Activated T-helper 1 cell treated with anti-CD3 and anti-CD28 coated beads, Interleukin-2, amount 50 U/mL, for 16 hours (primary cell): Measurements from ENCODE around the gene HTRA3.

Experiments used
- DNase-seq, 2 donors: peaks; one replicate each; pipeline ENCODE4 v3.0.0-alpha.2; 2020; ENCODE audit warnings: low read depth in 1 of 2, low spot score in 1 of 2

Gene HTRA3

DNA sequence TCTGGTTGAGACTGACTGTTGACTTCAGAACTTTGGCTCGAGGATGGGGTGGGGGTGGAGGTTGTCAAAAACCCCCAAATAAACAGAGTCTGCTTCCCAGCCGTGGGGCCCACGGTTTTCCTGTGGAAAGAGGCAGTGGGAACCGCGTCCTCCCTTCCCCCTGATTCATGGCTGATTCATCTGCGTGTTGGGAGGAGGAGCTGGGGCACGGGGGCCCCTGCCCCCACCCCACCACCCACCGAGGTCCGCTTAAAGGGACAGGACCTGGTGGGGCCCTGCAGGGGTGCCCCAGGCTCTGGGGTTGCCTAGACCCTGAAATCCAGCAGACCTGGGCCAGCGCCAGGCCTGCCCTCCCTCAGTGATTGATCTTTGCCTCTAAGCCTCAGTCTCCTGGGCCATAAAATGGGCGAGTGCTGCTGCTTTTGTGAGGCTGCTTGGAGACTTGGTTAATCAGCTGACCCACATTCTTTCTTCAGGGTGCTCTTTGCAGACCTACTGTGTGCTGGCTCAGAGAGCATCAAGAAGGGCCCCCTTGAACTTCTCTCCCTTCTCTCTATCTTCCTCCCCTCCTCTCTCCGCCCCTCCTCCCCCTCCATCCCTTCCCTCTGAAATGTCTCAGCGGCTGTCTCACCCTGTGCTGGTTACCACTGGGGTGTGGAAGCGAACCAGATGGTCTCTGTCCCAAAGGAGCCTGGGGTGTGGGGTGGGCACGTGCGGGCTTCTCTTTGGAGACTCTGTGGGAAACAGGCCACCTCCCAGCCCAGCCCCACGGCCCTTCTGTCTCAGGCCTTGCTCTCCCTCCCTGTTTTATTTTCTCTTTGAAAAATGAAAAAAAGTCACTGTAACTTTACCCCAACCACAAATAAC lies 9.1 kb downstream of the HTRA3 start:
- no peak for DNase-seq

DNA sequence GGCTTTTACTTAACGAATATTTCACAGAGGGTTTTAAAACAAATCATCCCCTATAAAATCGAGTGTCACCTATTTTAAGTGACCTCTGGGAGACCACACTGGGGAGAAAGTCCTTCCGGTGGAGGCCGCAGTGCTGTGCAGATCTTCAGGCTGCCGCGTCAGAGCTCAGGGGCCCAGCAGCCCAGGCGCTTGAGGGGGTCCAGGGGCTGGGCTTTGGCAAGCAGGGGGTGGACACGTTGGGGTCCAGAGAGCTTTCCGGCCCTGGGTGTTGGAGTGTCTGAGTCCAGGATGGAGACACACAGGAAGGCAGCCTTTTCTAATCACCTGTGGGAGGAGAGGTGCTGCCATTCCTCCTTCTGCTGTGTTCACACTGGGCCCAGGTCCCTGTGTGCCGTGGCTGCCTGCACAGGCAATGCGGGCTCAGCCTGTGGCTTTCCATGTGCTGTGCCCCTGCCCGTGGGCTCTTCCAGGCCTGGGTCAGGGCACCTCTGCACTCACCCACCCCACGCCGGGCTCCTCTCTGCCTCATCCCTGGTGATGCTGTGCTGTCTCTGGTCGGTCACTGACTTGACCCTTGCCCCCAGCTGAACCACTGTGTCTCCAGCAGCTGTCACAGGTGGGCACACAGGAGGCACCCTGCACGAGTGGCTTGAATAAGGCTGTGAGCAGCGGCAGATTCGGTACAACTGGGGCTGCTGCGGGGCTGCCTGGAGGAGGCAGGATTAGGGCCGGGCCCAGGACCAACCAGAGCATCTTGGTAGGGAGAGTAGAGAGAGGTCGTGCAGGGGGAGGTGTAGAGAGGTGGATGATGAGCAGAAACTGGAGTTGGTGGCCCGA lies 10.0 kb downstream of the HTRA3 start:
- no peak for DNase-seq

DNA sequence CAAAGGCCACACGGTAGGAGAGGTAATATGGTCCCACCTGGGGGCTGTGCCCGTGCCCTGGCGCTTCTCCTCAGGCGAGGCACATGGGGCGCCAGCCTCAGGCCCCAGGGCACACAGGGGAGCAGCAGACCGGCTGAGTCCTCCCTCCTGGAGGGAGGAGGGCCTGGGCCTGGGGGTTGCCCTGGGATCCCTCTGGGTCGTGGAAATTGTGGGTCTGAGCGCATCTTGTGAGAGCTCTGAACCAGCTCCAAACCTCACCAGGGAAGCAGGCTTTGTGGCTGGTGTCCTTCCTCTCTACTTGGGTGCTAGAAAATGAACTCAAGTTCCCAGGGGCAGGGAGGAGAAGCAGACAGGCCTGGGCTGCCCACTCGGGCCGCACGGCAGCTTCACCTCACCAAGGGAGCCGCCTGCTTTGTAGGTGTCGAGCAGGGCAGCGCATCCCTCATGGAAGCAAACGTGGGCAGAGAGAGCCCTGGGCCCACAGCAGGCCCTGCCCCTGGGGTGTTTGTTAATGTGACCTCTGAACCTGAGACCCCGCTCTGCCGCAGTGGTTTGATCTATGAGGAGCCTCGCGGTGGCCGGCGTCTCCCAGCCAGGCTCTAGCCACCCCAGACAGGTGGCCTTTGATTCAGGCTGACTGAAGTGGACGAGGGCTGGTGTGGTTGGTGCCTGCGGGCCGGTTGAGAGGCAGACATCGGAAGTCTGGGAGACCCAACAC lies 10.8 kb downstream of the HTRA3 start:
- no peak for DNase-seq

DNA sequence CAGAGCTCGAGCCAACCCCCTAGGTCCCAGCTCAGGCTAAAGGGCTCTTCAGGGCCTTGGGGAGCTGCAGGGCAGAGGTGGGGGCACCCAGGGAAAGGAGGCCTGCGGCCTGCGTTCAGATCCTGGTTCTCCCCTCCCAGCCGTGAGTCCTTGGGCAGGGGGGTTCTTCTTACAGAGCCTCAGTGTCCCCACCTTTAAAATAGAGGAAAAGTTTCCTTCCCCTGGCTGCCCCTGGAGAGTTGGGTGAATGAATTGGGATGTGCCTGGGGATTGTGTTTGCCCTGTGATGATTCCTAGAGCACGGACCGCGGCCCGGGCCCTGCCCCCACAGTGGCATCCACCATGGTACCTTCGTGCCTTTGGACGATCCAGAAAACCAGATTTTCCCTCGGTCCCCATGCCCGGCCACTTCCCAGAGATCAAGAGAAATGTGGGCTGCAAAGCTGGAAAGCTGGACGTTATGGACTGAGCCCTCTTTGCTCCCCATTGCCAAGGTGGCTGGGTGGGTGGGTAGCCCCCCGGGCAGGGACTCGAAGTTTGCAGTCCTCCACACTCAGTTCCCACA lies 11.4 kb downstream of the HTRA3 start:
- DNase-seq = no peak

DNA sequence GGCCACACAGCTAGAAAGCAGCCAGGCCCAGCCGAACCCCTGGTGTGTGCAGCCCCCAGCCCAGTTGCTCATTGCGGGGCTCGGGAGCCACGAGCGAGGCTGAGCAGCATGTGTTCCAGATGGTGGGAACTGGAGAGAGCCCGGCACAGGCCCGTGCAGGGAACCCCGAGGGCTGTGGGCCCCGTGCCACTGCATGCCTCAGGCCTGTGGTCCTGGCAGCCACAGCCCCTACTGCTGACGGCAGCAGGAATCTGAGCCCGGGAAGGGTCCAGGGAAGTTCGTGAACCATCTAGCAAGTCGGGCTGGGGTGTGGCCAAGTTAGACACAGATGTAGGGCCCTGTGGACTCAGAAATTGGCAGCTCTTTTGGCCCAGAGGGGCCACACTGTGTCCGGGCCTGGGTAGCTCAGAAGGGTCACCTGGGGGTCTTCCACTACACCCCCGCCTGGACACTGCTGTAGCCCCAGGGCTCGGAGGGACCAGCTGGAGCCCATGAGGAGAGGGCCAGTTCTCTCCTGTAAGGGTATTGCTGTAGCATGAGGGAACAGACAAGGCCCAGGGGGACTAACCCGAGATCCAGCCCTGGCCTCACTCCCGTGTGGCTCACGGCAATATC lies 12.1 kb downstream of the HTRA3 start:
- no peak for DNase-seq

DNA sequence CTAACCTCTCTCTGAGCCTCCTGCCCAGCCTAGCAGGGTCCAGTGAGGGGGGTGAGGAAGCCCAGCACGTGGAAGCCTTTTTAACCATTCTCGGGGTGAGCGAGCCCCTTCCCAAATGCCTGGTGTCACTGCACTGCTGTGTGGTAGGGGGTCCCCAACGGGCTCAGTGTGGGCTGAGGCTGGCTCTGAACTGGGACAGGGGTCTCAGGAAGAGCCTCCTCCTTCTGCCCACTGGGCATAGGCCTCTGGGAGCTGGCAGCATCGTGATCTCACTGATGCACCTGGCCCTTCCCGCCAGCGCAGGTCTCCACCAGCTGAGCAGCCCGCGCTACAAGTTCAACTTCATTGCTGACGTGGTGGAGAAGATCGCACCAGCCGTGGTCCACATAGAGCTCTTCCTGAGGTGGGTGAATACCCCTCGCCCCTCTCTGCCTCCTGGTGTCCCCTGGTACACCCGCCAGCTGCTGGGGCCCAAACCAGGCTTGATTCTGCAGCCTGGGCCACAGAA lies 12.6 kb downstream of the HTRA3 start:
- DNase-seq = no peak

DNA sequence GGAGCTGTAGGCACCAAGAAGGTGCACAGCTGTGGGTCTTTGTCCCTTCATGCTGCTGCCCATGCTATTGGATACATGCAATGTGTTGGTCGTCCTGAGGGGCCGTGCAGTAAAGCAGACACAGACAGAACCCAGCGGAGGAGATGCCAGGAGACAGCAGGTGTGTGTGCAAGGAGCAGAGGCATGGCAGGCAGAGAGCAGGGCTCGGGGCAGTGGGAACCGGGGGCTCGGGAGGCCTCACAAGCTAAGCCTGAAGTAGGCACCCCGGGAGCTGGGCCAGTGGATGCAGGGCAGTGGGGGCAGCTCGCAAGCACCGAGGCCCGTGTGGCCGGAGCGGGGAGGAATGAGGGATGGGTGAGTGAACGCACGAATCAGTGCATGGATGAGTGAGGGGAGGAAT lies 13.2 kb downstream of the HTRA3 start:
- DNase-seq = no peak

DNA sequence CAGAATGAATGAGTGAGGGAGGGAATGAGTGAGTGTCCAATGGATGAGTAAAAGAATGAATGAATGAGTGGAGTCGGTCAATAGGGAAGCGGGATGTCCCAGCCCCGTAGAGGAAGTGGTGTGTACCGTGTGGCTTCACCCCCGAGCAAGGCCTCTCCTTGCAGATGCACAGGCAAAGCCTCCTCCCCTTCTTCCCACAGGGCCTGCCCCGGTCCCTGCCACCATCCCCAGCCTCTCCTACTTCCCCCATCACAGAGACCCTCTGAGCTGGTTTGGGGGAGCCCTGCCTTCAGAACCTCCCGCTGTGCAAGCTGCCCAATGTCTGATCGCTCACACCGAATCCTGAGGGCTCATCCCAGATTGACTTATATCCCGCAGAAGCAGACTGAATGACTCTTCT lies 13.6 kb downstream of the HTRA3 start:
- DNase-seq = no peak

DNA sequence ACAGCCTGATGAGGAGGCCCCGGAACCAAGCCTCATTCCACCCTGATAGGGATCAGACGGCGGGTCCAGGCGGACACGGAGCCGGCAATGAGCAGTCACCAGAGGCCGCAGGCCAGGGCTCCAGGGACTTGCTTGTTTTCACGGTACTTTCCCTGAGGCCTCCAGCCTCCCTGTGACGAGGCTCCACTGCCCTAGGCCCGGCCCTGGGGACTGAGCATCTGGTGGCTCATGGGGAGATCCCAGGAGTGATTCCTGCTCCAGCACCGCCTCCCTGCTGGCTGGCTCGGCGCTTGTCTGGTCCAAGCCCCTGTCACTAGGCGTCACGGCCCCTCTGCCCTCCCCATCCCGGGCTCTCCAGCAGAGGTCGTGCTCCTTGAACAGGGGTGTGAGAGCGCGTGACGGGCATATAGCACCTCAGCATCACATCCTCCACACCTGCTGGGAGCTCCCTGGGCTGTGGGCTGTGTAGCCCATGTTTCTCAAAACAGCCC lies 14.1 kb downstream of the HTRA3 start:
- DNase-seq = no peak

DNA sequence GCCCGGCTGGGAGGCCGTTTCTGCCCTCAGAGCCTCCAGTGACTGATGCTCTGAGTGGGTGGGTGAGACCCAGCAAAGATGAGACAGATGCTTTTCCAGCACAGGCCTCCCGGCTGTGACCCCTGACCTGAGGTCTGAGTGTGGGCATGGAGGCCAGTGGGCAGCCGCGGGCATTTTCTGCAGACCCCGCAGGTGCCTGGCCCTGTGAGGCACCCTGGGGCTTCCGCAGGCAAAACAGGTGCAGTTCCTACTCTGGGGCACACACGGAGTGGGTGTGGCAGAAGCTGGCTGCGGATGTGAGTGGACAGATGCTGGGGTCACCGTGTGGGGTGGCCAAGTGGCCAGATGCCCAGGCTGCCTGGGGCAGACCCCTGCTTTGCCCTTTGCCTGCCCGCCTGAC lies 14.8 kb downstream of the HTRA3 start:
- no peak for DNase-seq

DNA sequence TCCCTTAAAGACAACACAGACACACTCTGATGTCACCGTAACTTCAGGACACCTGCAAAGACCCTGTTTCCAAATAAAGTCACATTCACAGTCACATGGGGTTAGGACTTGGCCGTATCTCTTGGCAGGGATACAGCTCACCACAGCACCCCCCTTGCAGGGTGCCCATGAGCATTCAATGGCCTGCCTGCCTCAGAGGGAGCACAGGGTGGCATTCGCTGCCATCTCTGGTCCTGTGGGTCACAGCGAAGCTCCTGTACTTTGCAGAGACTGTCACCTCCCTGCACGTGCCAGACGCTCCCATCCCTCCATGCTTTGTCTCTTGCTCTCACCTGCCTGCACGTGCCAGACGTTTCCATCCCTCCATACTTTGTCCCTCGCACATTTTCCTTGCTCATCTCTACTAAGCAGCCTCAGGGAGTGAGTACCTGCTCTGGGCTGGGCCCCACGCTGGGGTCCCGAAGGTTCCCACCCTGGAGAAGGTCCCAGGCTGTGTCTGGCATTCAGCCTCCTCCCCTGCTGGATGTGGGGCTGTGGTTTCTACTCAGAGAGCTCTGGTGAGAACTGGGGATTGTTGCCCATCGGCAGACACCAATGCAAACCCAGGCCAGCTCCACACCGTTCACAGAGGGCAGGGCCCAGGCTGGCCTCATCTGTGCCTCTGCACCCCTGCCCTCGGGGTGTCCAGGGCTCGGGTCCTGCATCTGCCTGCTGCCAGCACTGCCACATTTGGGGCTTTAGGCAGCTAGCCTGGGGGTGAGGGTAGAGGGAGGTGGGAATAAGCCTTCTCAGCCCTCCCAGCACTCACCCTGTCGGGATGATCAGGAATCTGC lies 15.8 kb downstream of the HTRA3 start:
- no peak for DNase-seq

DNA sequence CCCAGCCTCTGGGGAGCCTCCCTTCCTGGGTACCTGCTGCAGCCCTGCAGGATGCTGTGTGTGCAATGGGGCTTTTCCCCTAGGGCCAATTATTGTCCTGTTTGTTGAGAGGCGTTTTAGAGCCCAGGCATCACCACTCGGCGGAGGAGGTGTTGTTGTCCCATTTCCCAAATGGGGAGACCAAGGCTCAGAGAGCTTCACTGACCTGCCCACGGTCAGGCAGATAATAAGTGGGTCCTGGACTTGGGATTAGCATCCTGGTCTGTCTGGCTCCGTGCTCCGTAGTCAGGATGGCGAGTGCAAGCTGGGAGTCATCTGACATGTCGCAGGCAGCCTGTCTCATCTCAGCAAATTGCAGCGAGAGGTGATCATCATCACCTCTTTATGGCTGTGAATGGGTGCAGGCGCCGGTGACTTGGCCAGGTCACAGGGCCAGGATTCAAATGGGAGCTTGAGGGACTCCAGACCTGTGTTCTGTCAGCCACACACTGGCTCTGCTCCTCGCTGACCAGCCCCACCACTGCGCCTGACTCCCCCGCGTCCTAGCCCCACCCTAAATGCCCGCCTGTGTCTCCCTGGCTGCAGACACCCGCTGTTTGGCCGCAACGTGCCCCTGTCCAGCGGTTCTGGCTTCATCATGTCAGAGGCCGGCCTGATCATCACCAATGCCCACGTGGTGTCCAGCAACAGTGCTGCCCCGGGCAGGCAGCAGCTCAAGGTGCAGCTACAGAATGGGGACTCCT lies 16.6 kb downstream of the HTRA3 start:
- DNase-seq = no peak

DNA sequence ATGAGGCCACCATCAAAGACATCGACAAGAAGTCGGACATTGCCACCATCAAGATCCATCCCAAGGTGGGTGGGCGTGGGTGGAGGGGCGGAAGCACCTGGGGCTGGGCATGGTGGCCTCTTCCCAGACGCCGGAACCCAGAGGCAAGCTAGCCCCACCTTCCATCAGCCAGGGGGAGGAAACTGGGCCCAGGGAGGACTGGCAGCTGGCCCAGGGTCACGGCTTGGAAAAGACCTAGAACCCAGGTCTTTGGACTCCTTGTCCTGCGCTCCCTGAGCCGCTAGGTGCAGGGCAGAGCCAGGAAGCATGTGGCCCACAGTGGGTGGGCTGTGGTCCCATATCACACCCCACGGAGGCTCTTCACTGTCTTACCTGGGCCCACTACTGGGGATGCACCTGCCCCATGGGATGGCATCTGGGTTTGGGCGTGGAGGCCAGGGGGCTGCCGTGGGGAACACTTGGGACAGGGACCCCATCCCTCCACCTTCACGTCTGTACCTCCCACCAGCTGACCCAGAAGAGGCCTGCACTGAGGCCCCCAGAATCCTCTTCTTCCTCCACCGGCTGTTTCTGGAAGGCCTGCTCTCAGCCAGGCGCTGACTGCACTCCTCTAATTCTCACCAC lies 17.3 kb downstream of the HTRA3 start:
- DNase-seq = no peak

DNA sequence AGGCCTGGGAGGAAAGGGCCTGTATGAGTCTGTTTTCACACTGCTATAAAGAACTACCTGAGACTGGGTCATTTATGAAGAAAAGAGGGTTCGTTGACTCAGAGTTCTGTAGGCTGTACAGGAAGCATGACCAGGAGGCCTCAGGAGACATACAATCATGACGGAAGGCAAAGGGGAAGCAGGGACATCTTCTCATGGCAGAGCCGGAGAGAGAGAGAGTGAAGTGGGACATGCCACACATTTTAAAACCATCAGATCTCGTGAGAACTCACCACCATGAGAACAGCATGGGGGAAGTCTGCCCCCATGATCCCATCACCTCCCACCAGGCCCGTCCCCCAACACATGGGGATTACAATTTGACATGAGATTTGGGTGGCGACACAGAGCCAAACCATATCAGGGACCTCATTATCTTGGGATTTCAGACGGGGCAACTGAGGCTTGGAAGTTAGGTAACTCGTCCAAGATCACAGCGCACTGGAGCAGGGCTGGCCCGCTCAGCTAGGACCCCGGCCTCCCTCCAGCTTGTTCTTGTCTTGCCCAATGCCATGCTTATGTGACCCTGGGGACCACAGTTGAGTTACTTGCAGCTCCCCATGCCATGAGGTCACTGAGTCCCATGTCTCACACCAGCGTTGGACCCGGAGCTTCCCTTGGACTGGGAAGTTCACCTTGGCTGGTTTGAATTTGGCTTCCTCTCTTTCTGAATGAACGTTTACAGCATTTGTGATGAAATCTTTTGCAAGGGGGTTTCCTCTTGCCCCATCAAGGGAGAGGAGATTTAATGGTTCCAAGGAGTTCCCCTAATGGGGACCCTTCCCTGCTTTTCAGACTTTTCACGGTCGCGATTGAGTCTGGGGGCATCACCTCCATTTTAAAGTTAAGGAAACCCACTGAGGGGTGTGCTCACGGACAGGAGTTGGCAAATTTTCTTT lies 18.1 kb downstream of the HTRA3 start:
- no peak for DNase-seq

DNA sequence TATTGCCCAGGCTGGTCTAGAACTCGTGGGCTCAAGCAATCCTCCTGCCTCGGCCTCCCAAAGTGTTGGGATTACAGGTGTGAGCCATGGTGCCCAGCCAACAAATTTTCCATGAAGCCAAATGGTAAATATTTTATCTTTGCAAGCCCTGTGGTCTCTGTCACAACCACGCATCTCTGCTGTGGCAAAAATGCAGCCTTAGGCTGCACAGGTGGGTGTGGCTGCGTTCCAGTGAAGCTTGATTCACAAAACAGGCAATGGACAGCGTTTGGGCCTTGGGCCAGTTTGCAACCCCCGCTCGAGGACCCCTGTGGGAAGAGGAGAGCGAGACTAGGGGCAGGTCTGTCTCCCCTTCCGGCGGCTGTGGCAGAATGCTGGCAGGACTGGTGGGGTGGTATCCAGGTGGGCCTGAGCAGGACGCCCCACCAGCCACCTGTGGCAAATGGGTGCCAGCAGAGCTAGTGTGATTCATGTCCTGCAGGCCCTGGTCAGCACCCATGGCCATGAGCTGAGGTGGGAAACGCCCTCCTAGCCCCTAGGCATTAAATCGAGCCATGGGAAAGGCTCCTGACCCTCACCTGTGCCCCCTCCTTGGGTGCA lies 19.7 kb downstream of the HTRA3 start:
- DNase-seq = no peak

DNA sequence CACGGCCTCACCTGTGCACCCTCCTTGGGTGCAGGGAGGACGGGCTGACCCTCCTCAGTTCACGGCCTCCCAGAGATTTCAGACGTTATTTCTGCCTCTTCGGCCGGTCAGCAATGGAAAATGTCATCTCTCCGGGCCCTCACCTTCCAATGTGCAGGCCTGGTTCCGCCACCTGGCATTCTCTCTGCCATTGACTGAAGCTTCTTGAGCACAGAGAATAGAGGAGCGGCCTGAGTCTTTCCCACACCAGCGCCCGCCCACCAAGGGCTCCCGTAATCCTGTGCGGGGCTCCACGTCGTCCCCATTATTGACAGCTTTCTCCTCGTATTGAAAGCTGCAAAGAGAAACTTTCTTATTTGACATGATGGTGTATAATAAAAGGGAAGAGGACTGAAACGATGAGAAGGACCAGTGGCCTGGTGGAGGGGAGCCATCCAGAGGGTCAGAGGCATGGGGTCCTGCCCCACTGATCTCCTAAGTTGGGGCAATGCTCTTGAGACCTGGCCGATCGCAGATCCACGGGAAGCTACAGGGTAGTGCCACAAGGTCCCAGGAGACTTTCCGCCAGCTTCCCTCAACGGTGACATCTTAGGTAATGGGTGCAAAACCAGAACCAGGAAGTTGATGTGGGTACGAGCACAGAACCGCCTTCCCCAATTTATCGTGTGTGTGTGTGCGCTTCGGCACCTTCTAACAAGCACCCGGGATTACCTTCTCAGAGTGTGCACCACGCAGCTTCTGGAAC lies 20.6 kb downstream of the HTRA3 start:
- no peak for DNase-seq

DNA sequence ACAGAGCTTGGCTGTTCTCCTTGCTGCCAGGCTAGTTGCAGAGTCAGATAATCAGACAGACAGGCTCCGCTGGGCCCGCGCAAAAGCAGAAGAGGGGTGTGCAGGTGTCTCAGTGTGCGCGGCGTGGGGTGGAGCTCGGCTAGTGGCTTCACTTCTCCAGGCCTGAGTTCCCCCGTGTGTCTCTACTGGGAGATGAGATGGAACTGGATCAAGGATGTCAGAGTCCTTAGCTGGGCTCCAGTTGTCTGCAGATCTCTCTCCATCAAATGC lies 21.1 kb downstream of the HTRA3 start:
- no peak for DNase-seq
